ENCODE data around the gene JARID2.

DNA sequence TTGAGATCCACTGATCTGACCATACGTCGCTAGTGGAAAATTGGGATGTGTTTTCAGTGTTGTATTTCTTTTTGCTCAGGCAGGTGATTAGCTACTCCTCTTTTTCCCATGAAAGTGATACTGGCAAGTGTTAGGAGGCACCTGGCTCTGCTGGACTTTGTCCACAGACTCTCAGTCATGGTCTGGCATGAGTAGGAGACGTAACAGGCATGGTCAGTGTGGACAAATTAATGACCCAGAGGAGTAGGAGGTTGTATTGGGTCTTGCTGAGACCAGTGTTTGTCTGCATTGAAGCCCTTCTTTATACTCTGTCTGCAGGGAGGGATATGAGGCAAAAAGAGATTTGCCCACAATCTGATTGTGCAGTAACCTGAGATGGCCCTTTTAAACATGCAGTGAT lies 238.3 kb downstream of the JARID2 start:
- TF ChIP-seq, protein P1, sequence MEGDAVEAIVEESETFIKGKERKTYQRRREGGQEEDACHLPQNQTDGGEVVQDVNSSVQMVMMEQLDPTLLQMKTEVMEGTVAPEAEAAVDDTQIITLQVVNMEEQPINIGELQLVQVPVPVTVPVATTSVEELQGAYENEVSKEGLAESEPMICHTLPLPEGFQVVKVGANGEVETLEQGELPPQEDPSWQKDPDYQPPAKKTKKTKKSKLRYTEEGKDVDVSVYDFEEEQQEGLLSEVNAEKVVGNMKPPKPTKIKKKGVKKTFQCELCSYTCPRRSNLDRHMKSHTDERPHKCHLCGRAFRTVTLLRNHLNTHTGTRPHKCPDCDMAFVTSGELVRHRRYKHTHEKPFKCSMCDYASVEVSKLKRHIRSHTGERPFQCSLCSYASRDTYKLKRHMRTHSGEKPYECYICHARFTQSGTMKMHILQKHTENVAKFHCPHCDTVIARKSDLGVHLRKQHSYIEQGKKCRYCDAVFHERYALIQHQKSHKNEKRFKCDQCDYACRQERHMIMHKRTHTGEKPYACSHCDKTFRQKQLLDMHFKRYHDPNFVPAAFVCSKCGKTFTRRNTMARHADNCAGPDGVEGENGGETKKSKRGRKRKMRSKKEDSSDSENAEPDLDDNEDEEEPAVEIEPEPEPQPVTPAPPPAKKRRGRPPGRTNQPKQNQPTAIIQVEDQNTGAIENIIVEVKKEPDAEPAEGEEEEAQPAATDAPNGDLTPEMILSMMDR (IDR thresholded peaks at IDR 0.05; ENCODE audit: low read depth, low read length), result no peak
- TF ChIP-seq POLR2A (IDR thresholded peaks at IDR 0.05; ENCODE audit: extremely low read depth, insufficient read length), result no peak
- TF ChIP-seq MYC (IDR thresholded peaks at IDR 0.05; ENCODE audit: low read depth, low read length), result no peak
- TF ChIP-seq, protein P2, sequence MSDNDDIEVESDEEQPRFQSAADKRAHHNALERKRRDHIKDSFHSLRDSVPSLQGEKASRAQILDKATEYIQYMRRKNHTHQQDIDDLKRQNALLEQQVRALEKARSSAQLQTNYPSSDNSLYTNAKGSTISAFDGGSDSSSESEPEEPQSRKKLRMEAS (IDR thresholded peaks at IDR 0.05; ENCODE audit: low read depth, low read length), result no peak

All from NB4 (cell line).